HG02763 (cell line): Measurements from ENCODE around the gene CNRIP1.

Source experiments
- ATAC-seq: cut with Tn5 transposase; IDR thresholded peaks from one replicate; pipeline ENCODE4 v1.9.1; 2021; ENCODE audit warnings: mild to moderate bottlenecking, moderate library complexity; ENCODE audit not compliant: unreplicated experiment

CNRIP1 gene

DNA sequence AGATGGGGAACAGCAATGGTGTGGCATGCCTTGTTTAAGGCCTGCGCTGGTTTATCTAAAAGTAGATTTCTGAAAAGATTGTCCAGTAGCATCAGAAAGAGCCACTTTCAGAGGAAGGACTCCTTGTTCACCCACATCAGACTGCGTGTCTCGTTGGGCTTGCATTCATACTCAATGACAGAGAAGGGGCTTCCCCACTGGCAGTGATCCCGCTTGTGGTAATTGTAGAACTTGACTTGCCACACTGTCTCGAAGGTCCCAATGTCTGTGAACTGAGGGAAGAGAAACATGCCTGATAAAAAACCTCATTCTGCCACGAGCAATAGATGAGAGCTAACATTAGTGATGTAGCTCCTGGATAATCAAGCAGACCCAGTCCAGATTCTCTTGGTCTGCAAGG, 26.0 kb downstream of the CNRIP1 start:
- no peak for ATAC-seq

GRCh38 chr2:68293024-68293423, 26.7 kb downstream of the CNRIP1 start:
- no peak for ATAC-seq

GRCh38 chr2:68292108-68292710, 27.5 kb downstream of the CNRIP1 start:
- ATAC-seq: no peak

- no peak for ATAC-seq
These were observed 28.4 kb downstream of the CNRIP1 start for GRCh38 chr2:68291314-68291713.

DNA sequence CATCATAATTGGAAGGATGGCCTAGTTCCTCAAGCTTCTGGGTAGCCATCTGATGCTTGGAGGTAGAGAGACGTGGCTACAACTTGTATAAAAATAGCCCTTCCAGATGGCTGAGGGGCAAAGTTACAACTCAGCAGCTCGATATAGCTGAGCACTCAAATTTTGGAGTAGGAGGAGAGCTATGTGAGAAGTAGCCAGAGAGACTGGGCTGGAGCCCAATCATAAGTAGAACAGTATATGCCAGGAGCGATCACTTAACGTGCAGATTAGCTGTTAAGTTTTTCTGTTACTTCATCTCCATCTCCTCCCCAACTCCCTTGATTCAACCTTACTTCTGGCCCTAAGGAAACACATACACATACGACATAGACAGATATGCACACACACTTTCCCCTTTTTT, 28.8 kb downstream of the CNRIP1 start:
- ATAC-seq: no peak

DNA sequence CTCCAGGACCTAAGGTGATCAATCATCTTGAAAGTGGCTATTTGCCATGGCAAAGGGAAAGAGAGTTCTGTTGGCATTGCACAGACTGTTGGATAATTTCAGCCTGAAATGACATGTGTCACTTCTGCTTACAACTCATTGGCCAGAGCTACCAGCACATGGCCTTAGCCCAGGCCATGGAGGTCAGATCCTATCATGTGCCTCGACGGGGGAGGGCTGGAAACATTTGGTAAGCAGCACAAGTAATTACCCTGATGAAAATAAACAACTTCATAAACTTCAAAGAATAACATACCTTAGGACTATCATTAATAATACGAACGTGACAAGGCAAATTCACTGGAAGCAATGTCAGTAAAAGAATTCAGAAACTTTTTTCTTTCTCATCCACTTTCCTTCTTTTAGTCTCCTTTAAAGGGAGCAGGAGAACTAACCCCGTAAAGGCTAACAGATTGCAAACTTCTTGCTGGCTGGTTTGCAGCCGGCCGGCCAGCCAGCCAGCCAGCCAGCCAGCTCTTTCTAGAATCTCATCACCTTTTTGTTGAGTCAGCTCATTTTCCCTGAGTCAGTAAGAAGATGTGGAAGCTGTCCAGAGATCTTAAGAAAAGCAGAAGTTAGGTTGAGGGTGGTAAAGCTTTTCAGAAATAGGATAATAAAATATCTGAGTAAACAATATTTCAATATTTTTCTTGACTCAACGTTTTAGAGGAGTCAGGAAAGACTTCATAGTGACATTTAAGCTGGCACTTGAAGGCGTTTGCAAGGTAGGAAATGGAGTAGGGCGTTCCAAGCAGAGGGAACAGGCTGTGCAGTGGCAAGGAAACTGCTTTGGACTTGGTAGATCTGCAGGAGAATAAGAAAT, 31.9 kb downstream of the CNRIP1 start:
- ATAC-seq: no peak

GRCh38 chr2:68284896-68285295, 34.9 kb downstream of the CNRIP1 start:
- no peak for ATAC-seq

- no peak for ATAC-seq
These were observed 36.3 kb downstream of the CNRIP1 start for GRCh38 chr2:68283419-68283812.

DNA sequence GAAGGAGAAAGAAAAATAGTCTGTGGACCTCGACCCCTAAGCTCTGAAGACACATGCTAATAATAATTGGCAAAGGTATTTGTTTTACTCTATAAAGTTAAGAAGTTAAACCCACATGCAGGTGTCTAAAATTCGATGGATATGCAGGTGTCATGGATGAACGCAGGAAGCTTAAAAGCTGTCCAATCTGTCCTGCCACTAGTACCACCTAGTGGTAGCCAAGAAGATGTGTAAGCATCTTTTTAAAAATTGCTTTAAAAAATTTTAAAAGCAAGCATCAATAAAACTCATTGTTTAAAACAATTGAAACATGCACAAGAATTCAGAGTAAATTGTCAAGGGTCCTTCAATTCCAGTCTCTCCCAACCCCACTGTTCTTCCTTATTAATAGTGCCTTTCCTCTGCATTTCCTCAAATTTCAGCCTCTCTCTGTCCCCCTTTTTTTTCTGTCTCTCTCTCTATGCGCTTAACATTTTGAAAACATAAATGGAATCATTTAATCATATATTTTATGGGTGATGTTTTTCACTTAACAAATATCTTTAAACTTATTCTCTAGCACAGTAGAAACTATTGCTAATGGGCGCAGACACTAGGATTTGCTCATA, 36.8 kb downstream of the CNRIP1 start:
- no peak for ATAC-seq

- ATAC-seq: no peak
These were observed 39.0 kb downstream of the CNRIP1 start for GRCh38 chr2:68280796-68281195.

DNA sequence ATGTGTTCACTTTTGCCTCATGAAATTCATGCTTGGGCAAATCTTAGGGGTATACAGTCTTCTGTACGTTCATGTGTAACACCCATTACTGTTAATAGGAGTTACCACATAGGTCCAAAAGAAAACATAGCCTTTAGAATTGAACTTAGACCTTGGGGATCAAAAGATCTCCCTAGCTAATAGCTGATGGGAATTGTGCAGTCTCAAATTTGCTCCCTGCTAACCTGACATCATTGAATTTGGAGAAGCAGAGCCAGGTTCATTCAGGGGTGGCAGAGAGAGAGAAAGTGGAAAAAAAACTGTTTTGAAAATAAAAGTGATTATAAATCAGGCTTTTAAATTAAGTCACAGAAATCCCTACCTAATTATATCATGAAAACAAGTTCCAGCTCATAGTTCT, 39.4 kb downstream of the CNRIP1 start:
- ATAC-seq: no peak

DNA sequence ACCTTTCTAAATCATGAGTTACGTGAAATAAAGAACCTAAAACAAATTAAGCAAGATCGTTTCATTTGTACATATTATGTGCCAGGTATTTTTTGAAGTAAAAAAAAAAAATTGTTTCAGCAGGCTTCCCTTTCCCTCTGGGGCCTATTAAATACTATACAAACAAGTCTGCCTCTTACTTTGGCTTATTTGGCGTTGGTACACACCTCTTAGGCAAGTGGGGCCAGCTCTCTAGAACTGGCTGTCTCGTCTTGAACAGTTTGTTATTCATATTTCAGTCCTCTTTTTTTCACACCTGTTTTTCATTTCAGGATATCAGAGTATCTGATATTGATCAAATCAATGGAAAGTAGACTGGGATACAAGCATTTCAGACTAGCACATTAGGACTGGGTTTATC, 40.1 kb downstream of the CNRIP1 start:
- no peak for ATAC-seq

GRCh38 chr2:68278169-68278568, 41.6 kb downstream of the CNRIP1 start:
- no peak for ATAC-seq

- no peak for ATAC-seq
These were observed 45.7 kb downstream of the CNRIP1 start for GRCh38 chr2:68274022-68274421.

GRCh38 chr2:68272246-68272994, 47.3 kb downstream of the CNRIP1 start:
- ATAC-seq: no peak

DNA sequence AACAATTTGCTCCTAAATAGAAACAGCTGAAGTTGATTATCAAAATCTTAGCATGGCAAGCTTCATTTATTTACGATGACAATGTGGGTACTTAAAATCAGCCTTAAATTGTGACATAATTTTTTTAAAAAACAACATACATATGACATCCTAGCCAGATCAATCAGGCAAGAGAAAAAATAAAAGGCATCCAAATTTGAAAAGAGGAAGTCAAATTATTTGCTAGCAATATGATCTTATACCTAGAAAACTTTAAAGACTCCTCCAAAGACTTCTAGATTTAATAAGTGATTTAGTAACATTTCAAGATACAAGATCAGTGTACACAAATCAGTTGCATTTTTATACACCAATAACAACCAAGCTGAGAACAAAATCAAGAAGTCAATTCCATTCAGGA, 53.1 kb downstream of the CNRIP1 start:
- ATAC-seq: no peak

GRCh38 chr2:68263632-68264031, 56.1 kb downstream of the CNRIP1 start:
- no peak for ATAC-seq

DNA sequence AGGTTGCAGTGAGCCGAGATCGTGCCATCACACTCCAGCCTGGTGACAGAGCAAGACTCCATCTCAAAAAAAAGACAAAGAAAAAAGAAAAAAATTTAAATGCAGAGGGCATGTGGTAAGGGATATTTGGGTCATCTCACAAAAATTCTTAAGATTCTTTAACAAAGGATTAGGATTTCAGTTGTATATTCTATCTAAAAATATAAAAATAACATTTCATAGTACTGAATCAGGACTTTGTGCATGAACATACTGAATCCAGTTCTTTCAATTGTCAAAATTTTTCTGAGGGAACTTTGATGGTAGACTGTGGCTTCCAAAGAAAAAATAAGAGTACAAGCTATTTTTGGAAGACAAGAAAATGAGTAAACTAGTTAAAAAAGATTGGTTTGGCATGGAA, 60.9 kb downstream of the CNRIP1 start:
- no peak for ATAC-seq

GRCh38 chr2:68256093-68256450, 63.7 kb downstream of the CNRIP1 start:
- ATAC-seq: no peak

DNA sequence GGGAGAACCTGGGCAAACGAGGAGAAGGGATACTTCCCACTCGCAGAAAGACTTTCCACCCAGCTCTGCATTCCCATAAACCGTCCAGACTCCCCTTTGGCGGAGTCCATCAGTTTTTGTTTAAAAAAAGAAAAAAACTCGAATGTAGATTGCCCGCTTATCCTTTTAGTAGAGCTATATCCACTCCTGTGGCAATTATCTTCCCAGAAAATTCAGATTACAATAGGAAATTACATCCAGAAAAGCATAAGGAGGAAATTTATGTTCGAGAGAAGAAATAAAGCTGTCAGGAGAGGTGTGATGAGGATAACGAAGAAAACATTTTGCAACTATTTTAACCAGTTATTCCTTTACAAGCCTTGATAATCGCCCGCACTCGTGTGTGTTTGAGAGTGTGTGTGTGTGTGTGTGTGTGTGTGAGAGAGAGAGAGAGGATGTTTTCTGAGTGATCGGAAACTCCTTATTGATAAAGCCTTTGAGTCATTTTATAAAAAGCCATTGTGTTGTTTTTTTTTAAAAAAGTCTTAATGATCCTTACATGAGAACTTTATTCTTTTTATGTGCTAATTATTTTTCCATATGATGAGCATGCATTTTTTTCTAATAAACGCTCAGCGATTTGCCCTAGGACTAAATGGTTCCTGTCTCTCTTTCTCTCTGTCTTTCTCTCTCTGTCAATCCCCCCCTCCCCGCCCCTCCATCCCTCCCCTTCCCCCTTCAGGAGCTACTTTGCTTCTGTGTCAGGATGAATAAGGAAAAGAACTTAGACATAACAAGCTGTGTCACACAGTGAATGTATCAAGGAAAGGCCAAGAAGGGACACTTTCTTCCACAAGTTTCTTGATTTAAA, 66.3 kb downstream of the CNRIP1 start:
- no peak for ATAC-seq
